HG03045 (cell line): Measurements from ENCODE around the gene STRA8.

Experiments
- ATAC-seq: cut with Tn5 transposase; IDR thresholded peaks from one replicate; pipeline ENCODE4 v1.9.1; 2021; ENCODE audit warnings: mild to moderate bottlenecking, moderate library complexity; ENCODE audit not compliant: unreplicated experiment

The STRA8 gene

DNA sequence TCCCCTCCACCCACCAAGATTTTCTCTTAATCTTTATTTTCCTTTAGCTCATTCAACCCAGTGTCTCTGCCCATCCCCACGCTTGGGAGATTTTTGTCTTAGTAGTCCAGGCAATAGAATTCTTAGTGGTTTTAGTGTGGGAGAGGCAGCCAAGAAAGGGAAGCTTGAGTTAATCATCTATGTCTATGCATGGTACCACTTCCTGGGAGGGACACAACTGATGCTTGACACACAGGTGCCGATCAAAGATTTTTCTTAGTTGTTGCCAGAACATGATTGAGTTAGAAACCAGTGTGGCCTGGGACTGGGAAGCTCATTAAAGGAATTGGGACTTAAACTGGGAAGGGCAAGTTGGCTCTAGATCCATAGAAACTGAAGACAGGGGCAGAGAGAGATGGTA is 3.1 kb downstream of the STRA8 start:
- peak; percentile 68 for ATAC-seq

DNA sequence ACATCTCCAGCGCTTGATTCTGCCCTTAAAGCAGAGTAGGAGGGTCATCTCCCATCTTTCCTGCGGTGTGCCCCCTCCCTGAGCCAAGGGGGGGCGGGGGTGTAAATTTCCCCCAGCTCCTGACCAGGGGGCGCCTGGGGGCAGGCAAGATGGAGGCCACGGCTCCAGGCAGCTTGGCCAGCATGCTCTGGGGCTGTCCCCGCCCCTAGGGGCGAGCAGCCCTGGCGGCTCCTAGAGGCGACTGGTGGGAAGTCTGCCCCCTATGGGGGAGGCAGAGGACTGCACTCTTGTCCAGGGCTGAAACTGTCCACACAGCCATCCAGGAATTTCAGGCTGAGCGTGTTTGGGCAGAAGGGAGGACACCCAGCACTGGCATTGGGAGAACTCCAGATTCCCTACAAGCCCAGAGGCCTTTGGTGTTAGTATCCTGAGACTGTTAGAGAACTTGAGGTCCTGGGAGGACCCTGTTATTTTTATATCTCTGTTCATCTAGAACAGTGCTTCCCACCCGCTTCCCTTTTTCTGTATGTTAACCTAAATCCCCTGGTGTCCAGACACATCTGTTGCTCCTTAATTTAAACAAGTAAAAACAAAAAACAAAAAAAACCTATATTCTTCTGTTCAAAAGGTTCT is 4.6 kb downstream of the STRA8 start:
- no peak for ATAC-seq

DNA sequence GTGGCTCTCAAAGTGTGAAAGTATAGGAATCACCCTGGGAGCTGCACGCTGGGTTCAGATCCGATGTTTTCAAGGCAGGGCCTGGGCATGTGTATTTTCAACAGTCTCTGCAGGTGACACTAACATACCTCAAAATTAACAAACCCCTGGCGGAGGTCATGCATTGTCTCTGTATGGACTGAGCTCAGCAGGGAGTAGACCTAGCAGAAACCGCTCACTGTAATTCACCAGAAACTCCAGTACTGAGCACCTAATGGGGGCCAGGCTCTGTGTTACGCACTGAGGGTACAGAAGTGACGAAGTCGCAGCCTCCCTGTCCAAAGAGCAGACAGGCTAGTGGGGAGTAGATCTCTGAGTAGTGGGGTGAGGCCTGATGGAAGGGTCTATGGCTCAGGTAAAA is 5.6 kb downstream of the STRA8 start:
- no peak for ATAC-seq

DNA sequence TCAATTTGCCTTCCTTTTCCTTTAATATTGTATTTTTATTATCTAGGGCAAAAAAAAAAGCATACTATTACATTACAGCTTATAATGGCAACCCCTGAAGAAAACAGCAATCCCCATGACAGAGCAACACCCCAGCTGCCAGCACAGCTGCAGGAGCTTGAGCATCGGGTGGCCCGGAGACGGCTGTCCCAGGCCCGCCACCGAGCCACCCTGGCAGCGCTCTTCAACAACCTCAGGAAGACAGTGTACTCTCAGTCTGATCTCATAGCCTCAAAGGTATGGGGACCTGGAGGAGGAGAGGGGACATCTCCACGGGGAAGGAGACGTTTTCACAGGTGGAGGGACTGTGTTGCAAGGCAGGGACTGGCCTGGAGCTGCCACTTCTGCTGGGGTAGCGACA is 6.8 kb downstream of the STRA8 start:
- no peak for ATAC-seq

DNA sequence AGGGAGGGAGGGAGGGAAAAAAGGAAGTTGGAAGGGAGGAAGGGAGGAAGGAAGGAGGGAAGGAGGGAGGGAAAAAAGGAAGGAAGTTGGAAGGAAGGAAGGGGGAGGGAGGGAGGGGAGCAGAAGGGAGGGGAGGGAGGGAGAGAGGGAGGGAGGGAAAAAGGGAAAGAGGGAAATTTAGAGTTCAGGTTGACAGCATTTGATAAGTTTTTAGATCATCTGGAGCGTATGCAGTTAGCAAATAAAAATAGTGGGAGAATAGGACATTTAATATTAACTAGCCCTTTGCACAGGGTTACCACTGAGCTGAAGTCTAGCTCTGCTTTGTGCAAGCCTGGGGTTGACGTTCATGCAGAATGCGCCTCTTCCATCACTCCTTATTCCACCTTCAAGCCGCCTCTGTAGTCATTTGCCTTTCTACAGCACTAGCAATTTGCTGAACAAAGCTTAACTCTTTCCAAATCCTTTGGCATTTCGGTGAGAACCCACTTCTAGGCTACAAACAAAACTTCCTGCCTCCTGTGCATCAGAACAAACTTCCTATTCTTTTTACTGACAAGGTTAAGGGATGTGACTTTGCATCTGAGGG is 8.6 kb downstream of the STRA8 start:
- ATAC-seq, result no peak

DNA sequence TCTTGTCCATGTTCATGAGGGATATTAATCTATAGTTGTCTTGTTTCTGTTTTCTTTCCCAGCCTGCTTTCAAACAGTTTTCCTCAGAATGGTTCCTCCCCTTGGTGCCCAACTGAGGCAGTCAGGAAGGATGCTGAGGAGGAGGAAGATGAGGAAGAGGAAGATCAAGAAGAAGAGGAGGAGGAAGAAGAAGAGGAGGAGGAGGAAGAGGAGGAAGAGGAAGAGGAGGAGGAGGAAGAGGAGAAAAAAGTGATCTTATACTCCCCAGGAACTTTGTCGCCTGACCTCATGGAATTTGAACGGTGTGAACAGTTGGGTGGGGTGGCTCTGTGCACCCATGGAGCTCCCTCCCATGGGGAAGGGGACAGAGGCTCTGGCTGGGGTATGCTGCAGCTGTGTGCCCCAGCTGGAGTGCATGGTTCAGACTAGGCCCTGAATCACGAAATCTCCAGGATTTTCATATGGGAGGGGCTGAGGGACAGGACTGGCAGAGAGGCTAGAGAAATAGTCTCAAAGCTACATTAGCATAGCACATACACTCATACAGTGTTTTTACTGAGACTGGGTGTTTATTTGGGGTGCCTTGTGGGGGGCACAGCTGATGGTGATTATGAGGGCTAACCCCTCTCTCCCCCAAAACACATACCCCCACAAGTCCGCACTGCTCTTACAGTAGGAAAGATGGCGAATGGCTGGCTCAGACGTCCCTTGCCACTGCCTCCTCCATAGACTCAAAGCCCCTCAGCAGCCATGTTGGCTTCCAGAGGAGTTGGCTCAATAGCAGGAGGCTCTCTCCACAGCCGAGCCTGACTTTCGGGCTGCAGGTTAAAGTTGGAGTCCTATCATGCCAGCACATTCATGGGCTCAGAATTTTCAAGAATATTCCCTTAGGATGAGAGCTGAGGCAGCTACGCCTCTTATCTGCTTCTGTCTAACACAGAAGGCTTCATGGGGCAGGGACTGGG is 11.9 kb downstream of the STRA8 start:
- ATAC-seq, result no peak

DNA sequence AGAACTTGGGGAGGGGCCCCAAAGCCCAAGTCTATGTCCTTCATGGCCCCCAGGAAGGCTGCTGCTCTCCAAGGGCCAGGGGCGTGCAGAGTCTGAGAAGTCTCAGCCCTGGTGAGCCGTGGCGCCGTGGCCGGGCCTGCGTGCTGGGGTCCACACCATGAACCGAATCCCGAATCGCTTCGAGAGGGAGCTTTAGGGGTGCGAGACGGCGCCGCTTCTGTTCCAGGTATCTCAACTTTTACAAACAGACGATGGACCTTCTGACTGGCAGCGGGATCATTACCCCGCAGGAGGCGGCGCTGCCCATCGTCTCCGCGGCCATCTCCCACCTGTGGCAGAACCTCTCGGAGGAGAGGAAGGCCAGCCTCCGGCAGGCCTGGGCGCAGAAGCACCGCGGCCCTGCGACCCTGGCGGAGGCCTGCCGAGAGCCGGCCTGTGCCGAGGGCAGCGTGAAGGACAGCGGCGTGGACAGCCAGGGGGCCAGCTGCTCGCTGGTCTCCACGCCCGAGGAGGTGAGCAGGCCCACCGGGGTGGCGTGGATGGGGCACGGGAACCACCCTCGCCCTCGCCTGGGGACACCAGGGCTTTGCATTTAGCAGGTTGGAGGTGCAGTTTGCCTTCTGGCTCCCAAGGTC is 12.7 kb downstream of the STRA8 start:
- no peak for ATAC-seq

DNA sequence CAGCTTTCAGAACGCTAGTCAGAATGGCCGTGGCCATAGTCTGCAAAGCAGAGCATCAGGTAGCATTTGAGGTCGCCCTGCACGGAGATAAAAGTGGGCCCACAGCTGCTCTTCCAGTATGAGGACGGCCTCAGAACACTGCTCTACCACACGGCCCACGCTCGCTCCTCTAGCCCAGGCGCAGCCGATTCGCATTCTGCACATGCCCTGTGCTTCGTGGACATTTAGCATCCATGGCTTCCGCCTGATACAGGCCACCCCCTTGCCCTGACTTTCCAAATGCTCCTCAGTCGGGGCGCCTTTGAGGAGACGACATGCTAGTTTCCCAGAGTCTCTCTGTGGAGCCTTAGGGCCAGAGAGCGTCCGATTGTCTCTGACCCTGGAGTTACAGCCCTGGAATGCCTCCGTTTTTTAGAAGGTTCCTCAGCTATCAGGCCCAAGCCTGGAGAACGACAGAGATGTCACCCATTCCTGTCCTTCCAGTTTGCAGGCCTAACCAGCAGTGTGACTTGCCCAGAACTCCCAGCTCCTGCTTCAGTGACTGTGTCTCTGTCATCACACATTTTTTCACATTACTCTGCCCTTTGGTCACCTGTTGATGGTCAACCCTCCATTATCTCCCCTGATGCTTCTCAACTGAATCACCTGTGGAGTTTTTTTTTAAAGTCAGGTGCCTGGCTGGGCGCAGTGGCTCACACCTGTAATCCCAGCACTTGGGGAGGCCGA is 14.3 kb downstream of the STRA8 start:
- ATAC-seq, result no peak

DNA sequence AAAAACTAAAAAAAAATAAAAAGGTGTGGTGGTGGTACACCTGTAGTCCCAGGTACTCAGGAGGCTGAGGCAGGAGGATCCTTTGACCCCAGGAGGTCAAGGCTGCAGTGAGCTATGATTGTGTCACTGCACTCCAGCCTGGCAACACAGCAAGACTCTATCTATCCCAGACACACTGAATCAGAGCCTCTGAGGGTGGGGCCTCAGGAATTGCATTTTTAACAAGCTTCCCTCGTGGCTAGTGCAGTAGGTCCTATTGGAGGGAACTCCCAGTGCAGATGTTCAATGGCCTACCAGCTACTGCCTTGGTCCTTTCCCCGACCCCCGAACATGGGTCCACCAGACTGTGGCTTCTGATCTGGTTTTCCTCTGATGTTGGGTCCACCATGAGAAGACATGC is 14.9 kb downstream of the STRA8 start:
- ATAC-seq, result no peak

DNA sequence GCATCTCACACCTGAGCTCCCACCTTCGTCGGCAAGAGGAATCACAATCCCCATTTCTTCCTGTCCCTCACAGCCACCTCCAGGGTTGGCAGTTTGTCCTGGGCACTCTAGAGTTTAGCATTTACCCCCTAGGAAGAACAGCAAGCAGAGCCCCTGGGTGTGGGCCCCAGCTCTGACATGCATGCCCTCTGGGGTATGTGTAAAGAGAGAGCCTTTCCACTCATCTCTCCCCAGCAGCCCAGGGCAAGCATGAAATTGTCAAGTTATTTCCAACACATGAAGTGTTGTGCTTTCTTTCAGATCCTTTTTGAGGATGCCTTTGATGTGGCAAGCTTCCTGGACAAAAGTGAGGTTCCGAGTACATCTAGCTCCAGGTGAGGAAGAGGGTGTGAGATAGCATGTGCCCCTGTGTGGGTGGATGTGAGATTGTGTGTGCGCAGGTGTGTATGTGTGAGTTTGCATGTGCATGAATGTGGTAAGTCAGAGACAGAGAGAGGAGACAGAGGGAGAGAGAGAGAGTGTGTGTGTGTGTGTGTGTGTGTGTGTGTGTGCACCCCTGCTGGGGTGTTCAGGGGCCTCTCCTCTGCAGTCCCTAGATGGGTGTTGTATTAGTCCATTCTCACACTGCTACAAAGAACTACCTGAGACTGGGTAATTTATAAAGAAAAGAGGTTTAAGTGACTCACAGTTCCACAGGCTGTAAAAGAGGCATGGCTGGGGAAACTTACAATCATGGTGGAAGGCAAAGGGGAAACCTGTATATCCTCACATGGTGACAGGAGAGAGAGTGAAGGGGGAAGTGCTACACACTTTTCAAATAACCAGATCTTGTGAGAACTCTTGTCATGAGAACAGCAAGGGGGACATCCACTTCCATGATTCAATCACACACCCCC is 18.1 kb downstream of the STRA8 start:
- peak; percentile 39 for ATAC-seq

DNA sequence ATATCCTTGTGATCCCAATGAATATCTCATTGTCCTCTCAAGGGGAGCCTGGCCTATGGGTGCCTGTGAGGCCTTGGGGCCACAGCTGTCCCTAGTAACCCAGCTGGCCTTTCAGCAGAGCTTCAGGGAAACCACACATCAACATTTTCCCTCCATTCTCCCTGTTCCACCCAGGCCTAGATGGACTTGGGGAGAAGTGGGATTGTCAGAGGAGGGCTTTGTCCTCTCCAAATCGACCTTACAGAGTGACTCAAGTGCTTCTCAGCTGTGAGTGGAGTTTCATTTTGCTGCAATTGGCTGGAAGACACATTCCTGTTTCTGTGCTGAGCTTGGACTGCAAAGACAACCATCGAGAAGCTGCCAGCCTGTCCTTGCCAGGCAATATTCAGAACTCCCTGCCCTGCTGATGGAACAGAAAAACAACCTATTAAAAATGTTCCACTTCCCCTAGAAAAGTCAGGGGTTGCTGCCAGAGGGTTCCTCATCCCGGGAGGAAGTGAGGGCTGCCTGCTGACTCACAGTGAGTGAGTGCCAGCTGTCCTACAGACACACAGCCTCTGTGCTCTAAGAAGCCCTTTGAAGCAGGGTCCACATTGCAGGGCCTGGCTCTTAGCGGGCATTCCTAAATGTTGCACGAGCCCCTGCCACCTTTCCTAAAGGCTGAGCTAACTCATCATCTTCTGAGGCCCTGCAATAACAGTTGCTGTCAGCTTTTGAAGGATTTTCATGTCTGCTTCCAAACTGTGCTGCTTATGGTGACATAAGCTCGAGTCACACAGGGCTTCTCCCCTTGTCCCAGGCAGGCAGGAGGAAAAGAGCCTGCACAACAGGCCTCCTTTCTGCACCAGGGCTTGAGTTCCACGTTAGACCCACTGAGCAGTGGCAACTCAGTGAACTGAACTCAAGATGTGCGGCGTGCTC is 20.5 kb downstream of the STRA8 start:
- ATAC-seq, result no peak

DNA sequence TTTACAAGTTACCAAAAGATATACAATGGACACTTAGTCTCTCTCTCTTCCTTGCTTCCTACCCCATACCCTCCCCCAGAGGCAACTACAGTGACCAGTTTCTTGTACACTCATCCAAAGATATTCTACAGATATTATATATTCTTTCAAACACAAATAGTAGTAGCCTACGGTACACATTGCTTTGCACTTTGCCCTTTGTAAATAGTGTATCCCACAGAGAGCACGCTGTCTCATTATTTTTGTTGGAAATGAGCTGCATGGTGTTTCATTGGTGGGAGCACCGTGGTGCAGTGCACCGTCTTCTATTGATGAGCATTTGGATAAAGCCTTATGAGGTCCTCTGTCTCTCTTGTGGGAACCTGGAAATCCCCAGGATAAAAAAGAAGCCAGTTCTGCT is 24.2 kb downstream of the STRA8 start:
- ATAC-seq, result no peak

DNA sequence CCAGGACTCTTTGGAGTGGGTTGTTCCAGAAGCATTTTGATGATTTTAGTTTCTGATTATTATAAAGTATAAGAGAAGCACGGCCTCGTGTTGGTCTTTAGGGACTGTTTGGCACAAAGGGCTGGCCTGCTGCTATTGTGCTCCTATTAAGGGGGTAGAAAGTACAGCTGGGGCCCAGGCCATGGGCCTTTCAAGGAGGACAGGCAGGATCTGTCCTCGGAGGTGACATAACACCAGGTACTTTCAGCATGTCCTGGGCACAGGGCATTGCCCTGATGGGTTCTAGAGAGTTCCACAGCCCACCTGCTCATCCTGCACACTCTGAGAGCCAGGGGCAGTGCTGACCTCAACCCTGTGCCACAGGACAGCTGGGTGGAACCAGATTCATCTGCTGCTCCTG is 24.9 kb downstream of the STRA8 start:
- no peak for ATAC-seq

DNA sequence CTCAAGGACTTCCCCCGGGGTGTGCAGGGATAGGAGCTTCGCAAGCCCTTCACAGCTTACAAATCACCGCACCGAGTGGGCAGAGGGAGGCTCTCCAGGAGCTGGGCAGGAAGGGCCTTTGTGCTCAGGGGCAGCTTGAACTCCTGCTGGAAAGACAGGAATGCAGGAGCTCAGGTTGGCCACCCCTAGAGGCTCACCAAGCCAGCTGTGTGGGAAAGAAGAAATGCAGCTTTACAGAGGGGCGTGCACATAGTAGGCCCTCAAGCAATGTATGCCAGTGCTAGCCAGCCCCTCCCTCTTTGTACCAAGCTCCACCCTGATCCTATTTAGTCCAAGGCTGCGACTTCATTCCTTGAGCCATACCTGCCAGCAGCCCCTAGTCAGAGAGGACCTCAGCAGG is 26.1 kb downstream of the STRA8 start:
- ATAC-seq, result no peak

DNA sequence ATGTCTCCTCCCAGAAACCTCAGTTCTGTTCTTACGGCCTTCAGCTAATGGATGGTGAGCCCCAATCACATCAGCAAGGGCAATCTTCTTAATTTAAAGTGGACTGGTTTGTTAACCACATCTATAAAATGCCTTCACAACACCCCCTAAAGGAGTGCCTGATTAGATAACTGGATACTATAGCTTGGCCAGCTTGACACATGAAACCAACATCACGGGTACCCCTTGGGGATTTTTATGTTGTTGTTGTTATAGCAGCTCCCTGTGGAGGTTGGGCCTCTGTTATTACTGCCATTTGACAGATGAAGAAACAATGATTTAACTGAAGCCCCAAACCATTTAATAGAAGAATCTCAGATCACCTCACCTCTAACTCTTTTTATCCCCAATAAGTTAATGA is 26.8 kb downstream of the STRA8 start:
- no peak for ATAC-seq

DNA sequence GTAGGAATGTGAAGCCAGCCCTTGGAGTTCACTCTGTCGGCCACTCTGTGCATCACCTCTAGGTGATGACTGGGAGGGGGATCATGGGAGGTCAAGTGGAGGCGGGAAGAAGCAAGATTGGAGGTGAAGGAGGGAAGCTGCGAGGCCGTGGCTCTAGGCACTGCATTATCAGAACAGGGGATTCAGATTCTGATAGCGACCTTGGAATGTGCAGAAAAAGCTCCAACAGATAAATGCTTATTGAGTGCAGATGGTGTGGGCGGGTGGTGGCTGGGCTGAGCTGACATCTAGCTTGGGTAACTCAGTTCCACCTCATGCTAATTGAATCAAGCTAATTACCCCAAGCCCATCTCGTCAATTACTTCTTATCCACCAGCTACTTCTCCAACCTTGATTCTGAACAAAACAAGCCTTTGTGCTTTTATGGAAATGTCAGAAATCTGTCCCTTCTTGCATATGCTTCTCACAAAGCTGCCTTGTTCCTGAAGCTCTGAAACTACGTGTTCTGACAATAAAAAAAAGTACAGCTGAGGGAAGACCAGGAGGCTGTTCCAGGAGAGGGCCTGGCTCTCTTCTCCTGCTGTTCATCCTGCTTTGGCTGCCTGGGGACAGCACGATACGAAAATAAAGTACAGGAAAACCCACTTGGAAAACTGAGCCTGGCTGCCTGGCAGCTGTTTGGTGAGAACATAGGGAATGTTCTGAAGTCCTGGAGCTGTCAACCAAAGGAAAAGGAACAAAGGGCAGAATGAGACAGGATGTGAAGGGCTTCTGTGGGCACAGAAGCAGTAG is 27.5 kb downstream of the STRA8 start:
- no peak for ATAC-seq

DNA sequence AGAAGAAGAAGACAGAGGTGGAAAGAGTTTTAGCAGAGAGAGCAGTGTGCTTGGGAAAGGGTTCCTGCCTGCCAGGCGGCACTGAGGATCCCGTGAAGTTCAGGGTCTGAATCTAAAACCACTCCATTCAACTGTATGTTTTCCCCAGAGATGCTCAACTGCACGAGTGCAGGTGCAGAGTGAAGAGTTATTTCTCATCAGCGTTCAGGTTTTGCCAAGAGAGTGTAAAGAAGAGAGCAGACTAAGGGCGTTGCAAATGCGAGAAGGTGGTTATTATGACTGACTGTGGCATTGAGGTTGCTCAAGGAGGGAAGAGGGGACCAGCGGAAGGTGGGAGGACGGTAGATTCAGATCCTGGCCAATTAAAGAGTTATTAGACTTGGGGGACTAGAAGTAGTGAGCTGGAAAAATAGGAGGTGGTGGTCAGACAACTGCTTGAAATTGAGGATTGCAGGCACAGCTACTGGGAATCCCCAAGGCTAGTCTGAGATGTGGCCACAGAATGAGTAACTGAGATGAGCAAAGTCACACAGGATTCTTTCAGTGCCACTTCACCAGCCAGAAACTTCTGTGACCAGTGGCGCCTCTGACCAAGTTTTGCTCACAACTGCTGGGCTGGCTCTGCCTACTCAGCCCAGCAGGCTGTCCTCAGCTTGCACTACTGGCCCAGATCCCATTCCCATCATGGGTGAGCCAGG is 29.1 kb downstream of the STRA8 start:
- ATAC-seq, result no peak
